HCT116 (cell line): ENCODE measurements around the gene SDCCAG8. TPM values are rescaled to one million over a fixed set of nuclear protein-coding genes. Genes with fewer than 3 reads are reported as not detected.

Experiments used
- ATAC-seq: fragments of 200-7000 bp; cut with Tn5 transposase; 2 replicates; pipeline ENCODE4 v1.9.1; 2020; ENCODE audit warnings: mild to moderate bottlenecking, moderate library complexity
- BruUV-seq: library from RNA; stranded (reverse); fragments of 400-500 nt; replicated peaks from 2 replicates; lab custom pipeline; 2021; lab: Mats Ljungman, UMichigan
- CTCF ChIA-PET: fragments of 300-600 bp; sonication (Branson Sonifier 250); formaldehyde crosslinking; loops from one replicate; lab custom pipeline; 2021; ENCODE audit warnings: antibody characterized with exemption; lab: Charles Lee
- POLR2A ChIA-PET: fragments of 300-600, 350-600 bp; sonication (Branson Sonifier 250); formaldehyde crosslinking; loops from one replicate; lab custom pipeline; 2021; ENCODE audit warnings: antibody characterized with exemption; lab: Charles Lee
- RAD21 ChIA-PET, 2 experiments: fragments of 300-600 bp; sonication (Branson Sonifier 250); formaldehyde crosslinking; loops; one replicate each; lab custom pipeline; 2023; ENCODE audit warnings: low total read pairs in 2 of 2; ENCODE audit not compliant: uncharacterized antibody in 2 of 2, unreplicated experiment in 2 of 2, low non-redundant PET in 1 of 2; lab: Charles Lee
- DNase-seq: peaks from one replicate; pipeline ENCODE4 v3.0.0-alpha.2; 2010; ENCODE audit warnings: low read depth, low spot score
- H2AFZ ChIP-seq: fragments of 200-600 bp; shearing (Covaris generic), sonication (generic); 2 replicates; pipeline ENCODE4 v1.6.1; 2017; ENCODE audit warnings: low read depth, mixed run types, mixed read lengths, antibody characterized with exemption, low read length; ENCODE audit not compliant: poor library complexity, severe bottlenecking
- H3K27ac ChIP-seq: 2 replicates; pipeline ENCODE4 v1.5.1; 2012; ENCODE audit warnings: low read depth, low read length
- H3K27me3 ChIP-seq: fragments of 200-600 bp; sonication (generic); 2 replicates; pipeline ENCODE4 v1.6.1; 2016; ENCODE audit warnings: mixed run types, low read length, mixed read lengths; ENCODE audit not compliant: insufficient read depth
- H3K36me3 ChIP-seq, 2 experiments: fragments of 200-500 bp in 1 of 2; fragments of 200-600 bp in 1 of 2; sonication (Bioruptor generic) in 1 of 2; sonication (generic) in 1 of 2; 2 replicates each; pipeline versions ENCODE4 v1.5.1 to v1.6.1; 2014 to 2016; ENCODE audit warnings: low read length in 2 of 2, inconsistent platforms in 1 of 2, mixed read lengths in 1 of 2, mixed run types in 1 of 2; ENCODE audit not compliant: insufficient read depth in 2 of 2, control insufficient read depth in 1 of 2
- H3K4me1 ChIP-seq, 2 experiments: fragments of 200-600 bp in 1 of 2; sonication (generic) in 1 of 2; 2 replicates each; pipeline versions ENCODE4 v1.5.1 to v1.6.1; 2012 to 2017; ENCODE audit warnings: low read length in 2 of 2, inconsistent platforms in 1 of 2, mild to moderate bottlenecking in 1 of 2, mixed read lengths in 1 of 2, mixed run types in 1 of 2, moderate library complexity in 1 of 2; ENCODE audit not compliant: insufficient read depth in 2 of 2, control insufficient read depth in 1 of 2
- H3K4me2 ChIP-seq: fragments of 200-600 bp; sonication (generic); 2 replicates; pipeline ENCODE4 v1.6.1; 2017; ENCODE audit warnings: mixed run types, low read length, mixed read lengths
- H3K4me3 ChIP-seq, 2 experiments: fragments of 200-600 bp in 1 of 2; sonication (generic) in 1 of 2; replicated peaks in 1 of 2; 2 replicates each; pipeline ENCODE4 v1.5.1; 2011 to 2016; ENCODE audit warnings: low read length in 2 of 2, control low read depth in 1 of 2, low read depth in 1 of 2, mild to moderate bottlenecking in 1 of 2, mixed read lengths in 1 of 2, mixed run types in 1 of 2
- H3K79me2 ChIP-seq: fragments of 200-600 bp; sonication (generic); 2 replicates; pipeline ENCODE4 v1.6.1; 2017; ENCODE audit warnings: mild to moderate bottlenecking, mixed run types, low read length, moderate library complexity, mixed read lengths; ENCODE audit not compliant: insufficient read depth
- H3K9ac ChIP-seq: fragments of 200-600 bp; sonication (generic); 2 replicates; pipeline ENCODE4 v1.6.1; 2016; ENCODE audit warnings: low read length, mixed read lengths
- H3K9me2 ChIP-seq: fragments of 200-600 bp; sonication (generic), shearing (Covaris generic); 2 replicates; pipeline ENCODE4 v1.6.1; 2017; ENCODE audit warnings: mixed run types, mild to moderate bottlenecking, moderate library complexity; ENCODE audit not compliant: insufficient read depth
- H3K9me3 ChIP-seq, 2 experiments: fragments of 200-500 bp in 1 of 2; fragments of 200-600 bp in 1 of 2; sonication (Bioruptor generic) in 1 of 2; sonication (generic) in 1 of 2; 2 replicates each; pipeline ENCODE4 v1.6.1; 2014 to 2017; ENCODE audit warnings: low read length in 2 of 2, mixed read lengths in 2 of 2, inconsistent platforms in 1 of 2, low read depth in 1 of 2, mild to moderate bottlenecking in 1 of 2, mixed run types in 1 of 2, moderate library complexity in 1 of 2; ENCODE audit not compliant: control insufficient read depth in 1 of 2, insufficient read depth in 1 of 2
- H4K20me1 ChIP-seq: fragments of 200-600 bp; sonication (generic), shearing (Covaris generic); 2 replicates; pipeline ENCODE4 v1.6.1; 2017; ENCODE audit warnings: mixed run types, mild to moderate bottlenecking, moderate library complexity; ENCODE audit not compliant: insufficient read depth
- CBX3 ChIP-seq: IDR thresholded peaks from 2 replicates; pipeline ENCODE4 v1.6.1; 2012; ENCODE audit warnings: low read depth
- CEBPB ChIP-seq: IDR thresholded peaks from 2 replicates; pipeline ENCODE4 v1.6.1; 2012; ENCODE audit warnings: low read depth
- EGR1 ChIP-seq: IDR thresholded peaks from 2 replicates; pipeline ENCODE4 v1.6.1; 2012; ENCODE audit warnings: low read depth
- EZH2phosphoT487 ChIP-seq: fragments of 200-600 bp; IDR thresholded peaks from 2 replicates; pipeline ENCODE4 v1.6.1; 2018; ENCODE audit warnings: antibody characterized with exemption, borderline replicate concordance
- SP1 ChIP-seq: IDR thresholded peaks from 2 replicates; pipeline ENCODE4 v1.6.1; 2012; ENCODE audit warnings: low read depth
- SRF ChIP-seq: IDR thresholded peaks from 2 replicates; pipeline ENCODE4 v1.6.1; 2012; ENCODE audit warnings: low read depth
- ZNF274 ChIP-seq: fragments of 200-500 bp; sonication (Bioruptor generic); IDR thresholded peaks from 2 replicates; pipeline ENCODE4 v1.6.1; 2014; ENCODE audit warnings: mild to moderate bottlenecking, low read depth, low read length, inconsistent platforms
- intact Hi-C: fragments of 100-400 bp; cut with micrococcal nuclease; formaldehyde crosslinking; loops from 2 replicates; pipeline ENCODE4 v1.10.0; 2022
- total RNA-seq: library from RNA; stranded (reverse); gene quantifications from one replicate; pipeline ENCODE4 v1.2.1, GENCODE V29; 2021; ENCODE audit not compliant: unreplicated experiment
- TF ChIP-seq, protein P1 (sequence below), 3 experiments: fragments of 200-600 bp in 1 of 3; sonication (generic) in 1 of 3; IDR thresholded peaks in 2 of 3; conservative IDR thresholded peaks in 1 of 3; 2 replicates each; pipeline ENCODE4 v1.5.1; 2012 to 2017; ENCODE audit warnings: low read depth in 2 of 3, low read length in 2 of 3, antibody characterized with exemption in 1 of 3, borderline replicate concordance in 1 of 3, control low read depth in 1 of 3, mild to moderate bottlenecking in 1 of 3, mixed read lengths in 1 of 3, mixed run types in 1 of 3, moderate library complexity in 1 of 3; ENCODE audit not compliant: insufficient read depth in 1 of 3
- TF ChIP-seq, protein P2 (sequence below): IDR thresholded peaks from 2 replicates; pipeline ENCODE4 v1.6.1; 2012
- TF ChIP-seq, protein P3 (sequence below): IDR thresholded peaks from 2 replicates; pipeline ENCODE4 v1.6.1; 2012

SDCCAG8 gene
- total RNA-seq, 1 experiment from 2014 or later: 38.2 TPM

DNA sequence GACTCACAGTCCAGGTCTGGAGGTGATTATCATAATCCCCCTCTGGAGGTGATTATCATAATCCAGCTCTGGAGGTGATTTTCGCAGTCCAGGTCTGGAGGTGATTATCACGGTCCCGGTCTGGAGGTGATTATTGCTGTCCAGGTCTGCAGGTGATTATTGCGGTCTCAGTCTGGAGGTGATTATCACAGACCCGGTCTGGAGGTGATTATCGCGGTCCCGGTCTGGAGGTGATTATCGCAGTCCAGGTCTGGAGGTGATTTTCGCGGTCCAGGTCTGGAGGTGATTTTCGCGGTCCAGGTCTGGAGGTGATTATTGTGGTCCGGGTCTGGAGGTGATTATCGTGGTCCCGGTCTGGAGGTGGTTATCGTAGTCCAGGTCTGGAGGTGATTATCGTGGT lies 76.6 kb downstream of the SDCCAG8 start:
- no peaks in the 10 kb centered on the region for H3K4me1 ChIP-seq
- CTCF ChIA-PET: no interaction called here
- no peaks in the 10 kb centered on the region for H3K79me2 ChIP-seq
- no peak for DNase-seq
- no peak overlapping the region for H3K9ac ChIP-seq
- POLR2A ChIA-PET: no interaction called here
- no peaks in the 10 kb centered on the region for H3K27me3 ChIP-seq
- RAD21 ChIA-PET: no interaction called here
- TF ChIP-seq CBX3: no peak
- intact Hi-C loops: no loop called here
- H3K4me2 ChIP-seq: no peak overlapping the region
- BruUV-seq: no TSS peak
- no peak overlapping the region for H2AFZ ChIP-seq
- ATAC-seq: no peak
- no peaks in the 10 kb centered on the region for H3K36me3 ChIP-seq
- no peaks in the 10 kb centered on the region for H3K9me2 ChIP-seq
- no peaks in the 10 kb centered on the region for H4K20me1 ChIP-seq
- no peak overlapping the region for H3K4me3 ChIP-seq
- H3K9me3 ChIP-seq: no peaks in the 10 kb centered on the region
- H3K27ac ChIP-seq: no peak overlapping the region

DNA sequence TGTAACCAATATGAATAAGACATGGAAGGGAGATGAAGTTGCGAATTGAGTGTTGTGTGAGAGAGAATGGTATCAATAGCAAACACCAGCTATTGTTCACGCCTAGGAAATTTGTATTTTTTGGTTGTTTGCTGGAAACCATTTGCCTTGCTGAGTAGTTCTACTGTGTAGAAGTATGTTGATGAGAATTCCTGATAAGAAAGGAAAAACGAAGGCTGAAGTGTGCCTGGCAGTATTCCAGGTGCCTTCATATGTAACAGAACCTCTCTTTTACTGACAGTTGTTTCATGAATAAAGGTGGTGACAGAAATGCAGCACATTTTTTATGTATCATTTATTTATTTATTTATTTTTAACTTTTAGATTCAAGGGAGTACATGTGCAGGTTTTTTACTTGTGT lies 79.5 kb downstream of the SDCCAG8 start:
- Histone ChIP-seq H3K27me3 (no peaks in the 10 kb centered on the region), H3K27ac (no peak overlapping the region), H3K4me2 (no peak overlapping the region), H3K79me2 (no peaks in the 10 kb centered on the region), H3K4me3 (no peak overlapping the region), H2AFZ (no peak overlapping the region)
- intact Hi-C loops: no loop called here
- ChIA-PET RAD21 (no interaction called here), CTCF (no interaction called here)
- no peak for DNase-seq
- TF ChIP-seq ZNF274 (no peak), CBX3 (no peak), EGR1 (no peak), EZH2phosphoT487 (no peak), CEBPB (no peak), SP1 (no peak), SRF (no peak)
- TF ChIP-seq, protein P1, sequence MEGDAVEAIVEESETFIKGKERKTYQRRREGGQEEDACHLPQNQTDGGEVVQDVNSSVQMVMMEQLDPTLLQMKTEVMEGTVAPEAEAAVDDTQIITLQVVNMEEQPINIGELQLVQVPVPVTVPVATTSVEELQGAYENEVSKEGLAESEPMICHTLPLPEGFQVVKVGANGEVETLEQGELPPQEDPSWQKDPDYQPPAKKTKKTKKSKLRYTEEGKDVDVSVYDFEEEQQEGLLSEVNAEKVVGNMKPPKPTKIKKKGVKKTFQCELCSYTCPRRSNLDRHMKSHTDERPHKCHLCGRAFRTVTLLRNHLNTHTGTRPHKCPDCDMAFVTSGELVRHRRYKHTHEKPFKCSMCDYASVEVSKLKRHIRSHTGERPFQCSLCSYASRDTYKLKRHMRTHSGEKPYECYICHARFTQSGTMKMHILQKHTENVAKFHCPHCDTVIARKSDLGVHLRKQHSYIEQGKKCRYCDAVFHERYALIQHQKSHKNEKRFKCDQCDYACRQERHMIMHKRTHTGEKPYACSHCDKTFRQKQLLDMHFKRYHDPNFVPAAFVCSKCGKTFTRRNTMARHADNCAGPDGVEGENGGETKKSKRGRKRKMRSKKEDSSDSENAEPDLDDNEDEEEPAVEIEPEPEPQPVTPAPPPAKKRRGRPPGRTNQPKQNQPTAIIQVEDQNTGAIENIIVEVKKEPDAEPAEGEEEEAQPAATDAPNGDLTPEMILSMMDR (IDR thresholded peaks at IDR 0.05 in 2 of 3, conservative IDR thresholded peaks at IDR 0.05 in 1 of 3; ENCODE audit: borderline replicate concordance in 1 of 3, insufficient read depth in 1 of 3, low read depth in 2 of 3, low read length in 2 of 3): no peak
- TF ChIP-seq, protein P2, sequence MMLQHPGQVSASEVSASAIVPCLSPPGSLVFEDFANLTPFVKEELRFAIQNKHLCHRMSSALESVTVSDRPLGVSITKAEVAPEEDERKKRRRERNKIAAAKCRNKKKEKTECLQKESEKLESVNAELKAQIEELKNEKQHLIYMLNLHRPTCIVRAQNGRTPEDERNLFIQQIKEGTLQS: no peak
- TF ChIP-seq, protein P3, sequence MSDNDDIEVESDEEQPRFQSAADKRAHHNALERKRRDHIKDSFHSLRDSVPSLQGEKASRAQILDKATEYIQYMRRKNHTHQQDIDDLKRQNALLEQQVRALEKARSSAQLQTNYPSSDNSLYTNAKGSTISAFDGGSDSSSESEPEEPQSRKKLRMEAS: no peak
- TF ChIP-seq, all 23 proteins: peak for 0
- Histone ChIP-seq H3K9me3 (no peaks in the 10 kb centered on the region), H3K4me1 (no peaks in the 10 kb centered on the region), H3K9me2 (no peaks in the 10 kb centered on the region), H3K9ac (no peak overlapping the region), H3K36me3 (no peaks in the 10 kb centered on the region), H4K20me1 (no peaks in the 10 kb centered on the region)
- POLR2A ChIA-PET: no interaction called here
- BruUV-seq: no TSS peak
- no peak for ATAC-seq
